ENCODE results near the gene PEAK1.

Gene PEAK1

DNA sequence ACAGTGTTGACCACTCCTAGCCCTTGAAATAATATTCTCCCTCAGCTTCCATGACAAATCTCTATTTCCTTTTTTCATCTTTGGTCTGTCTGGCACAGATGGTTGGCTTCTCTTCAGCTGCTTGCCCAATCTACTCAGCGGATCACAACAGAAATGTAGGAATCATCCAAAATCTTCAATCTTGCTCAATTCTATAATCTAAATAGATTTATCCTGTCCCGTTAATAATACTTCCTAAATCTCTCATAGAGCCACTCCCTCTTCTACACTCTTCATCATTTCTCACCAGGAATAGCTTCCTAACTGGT lies 3.8 kb downstream of the PEAK1 start:
- no peak overlapping the region for H2AFZ ChIP-seq (ENCODE audit: low read length)
- H3K9me3 ChIP-seq (replicated peaks in 1 of 2; ENCODE audit: control insufficient read depth in 2 of 2, insufficient read depth in 1 of 2, low read depth in 1 of 2, low read length in 2 of 2): no peaks in the 10 kb centered on the region
- no peak overlapping the region for H4K8ac ChIP-seq (ENCODE audit: low read depth, low read length)
- 100% methylated on average over 1 of the region's 2 CpGs; no CpG with 5 or more reads in 1 of the 2 donors for WGBS, 2 donors (ENCODE audit: extremely low coverage in 2 of 2, insufficient read length in 2 of 2, insufficient replicate concordance in 1 of 2)
- H2BK15ac ChIP-seq (ENCODE audit: low read length): no peak overlapping the region
- no peak overlapping the region for H3K4ac ChIP-seq (ENCODE audit: low read length)
- H3K4me2 ChIP-seq (ENCODE audit: insufficient read depth, low read length, poor library complexity, severe bottlenecking): no peak overlapping the region
- no peak overlapping the region for H2BK12ac ChIP-seq (ENCODE audit: low read length)
- no peak overlapping the region for H3K9ac ChIP-seq (ENCODE audit: low read depth, low read length, poor library complexity)
- H3K27me3 ChIP-seq (ENCODE audit: control insufficient read depth in 3 of 3, insufficient read depth in 3 of 3, low read depth in 1 of 3, low read length in 3 of 3): no peaks in the 10 kb centered on the region
- peaks cover 0 to 8% of the 10 kb centered on the region in 2 donors for H3K4me1 ChIP-seq (ENCODE audit: control insufficient read depth in 2 of 2, insufficient read depth in 1 of 2, low read depth in 1 of 2, low read length in 2 of 2)
- no peaks in the 10 kb centered on the region for H3K36me3 ChIP-seq (replicated peaks in 1 of 2; ENCODE audit: control insufficient read depth in 2 of 2, insufficient read depth in 2 of 2, low read length in 2 of 2)
- no peak overlapping the region for H2AK5ac ChIP-seq (ENCODE audit: low read depth, low read length)
- no peak overlapping the region for H3K14ac ChIP-seq (ENCODE audit: low read length)
- H2BK120ac ChIP-seq (ENCODE audit: low read depth, low read length): no peak overlapping the region
- H2BK5ac ChIP-seq (ENCODE audit: low read length): no peak overlapping the region
- no peak overlapping the region for H3K23ac ChIP-seq (ENCODE audit: low read depth, low read length, poor library complexity)
- H4K91ac ChIP-seq (ENCODE audit: low read depth, low read length, poor library complexity): no peak overlapping the region
- no peak overlapping the region for H3K18ac ChIP-seq (ENCODE audit: low read length)
- no peak overlapping the region for H3K27ac ChIP-seq (replicated peaks; ENCODE audit: low read length)
- no peak overlapping the region for H3K4me3 ChIP-seq (ENCODE audit: low read length in 2 of 2)
- peaks cover 3% of the 10 kb centered on the region for H3K79me1 ChIP-seq (ENCODE audit: low read depth, low read length)
- DNase-seq (ENCODE audit: low spot score): no peak

DNA sequence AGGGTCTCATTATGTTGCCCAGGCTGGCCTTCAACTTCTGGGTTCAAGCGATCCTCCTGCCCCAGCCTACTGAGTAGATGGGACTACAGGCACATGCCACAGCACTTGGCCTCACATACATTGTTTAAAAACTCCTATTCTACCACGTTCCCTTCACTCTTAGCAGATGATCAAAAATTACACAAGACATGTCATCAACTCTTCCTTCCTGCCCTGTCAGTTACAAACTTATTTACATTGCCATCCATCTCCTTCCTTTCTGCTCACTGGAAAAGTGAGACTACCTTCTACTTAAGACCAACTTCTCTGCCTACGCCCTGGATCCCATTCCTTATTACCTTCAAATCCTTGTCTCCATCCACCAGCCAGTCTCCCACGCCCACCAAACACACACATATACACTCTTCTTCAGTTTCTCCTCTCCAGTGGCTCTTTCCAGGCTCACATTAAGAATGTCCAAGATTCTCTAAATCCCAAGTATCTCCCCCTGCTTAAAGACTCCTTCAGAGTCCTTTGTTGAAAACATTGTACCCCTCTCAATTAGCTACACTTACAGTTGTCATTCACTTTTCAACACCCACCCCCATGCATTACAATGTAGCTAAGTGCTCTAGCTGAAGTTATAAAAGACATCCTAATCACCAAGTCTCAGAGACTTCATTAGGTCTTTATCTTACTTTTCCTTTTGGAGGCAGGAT lies 4.3 kb downstream of the PEAK1 start:
- Histone ChIP-seq H3K36me3 (replicated peaks in 1 of 2; ENCODE audit: control insufficient read depth in 2 of 2, insufficient read depth in 2 of 2, low read length in 2 of 2) (no peaks in the 10 kb centered on the region), H3K9me3 (replicated peaks in 1 of 2; ENCODE audit: control insufficient read depth in 2 of 2, insufficient read depth in 1 of 2, low read depth in 1 of 2, low read length in 2 of 2) (no peaks in the 10 kb centered on the region), H3K9ac (ENCODE audit: low read depth, low read length, poor library complexity) (no peak overlapping the region), H4K91ac (ENCODE audit: low read depth, low read length, poor library complexity) (no peak overlapping the region), H2BK12ac (ENCODE audit: low read length) (no peak overlapping the region), H4K8ac (ENCODE audit: low read depth, low read length) (no peak overlapping the region), H2BK120ac (ENCODE audit: low read depth, low read length) (no peak overlapping the region), H3K18ac (ENCODE audit: low read length) (no peak overlapping the region), H2AK5ac (ENCODE audit: low read depth, low read length) (no peak overlapping the region), H3K4me1 (ENCODE audit: control insufficient read depth in 2 of 2, insufficient read depth in 1 of 2, low read depth in 1 of 2, low read length in 2 of 2) (peaks cover 0 to 8% of the 10 kb centered on the region in 2 donors), H3K4me2 (ENCODE audit: insufficient read depth, low read length, poor library complexity, severe bottlenecking) (no peak overlapping the region), H2AFZ (ENCODE audit: low read length) (no peak overlapping the region), H3K27ac (replicated peaks; ENCODE audit: low read length) (no peak overlapping the region), H3K27me3 (ENCODE audit: control insufficient read depth in 3 of 3, insufficient read depth in 3 of 3, low read depth in 1 of 3, low read length in 3 of 3) (no peaks in the 10 kb centered on the region), H3K4ac (ENCODE audit: low read length) (no peak overlapping the region), H3K23ac (ENCODE audit: low read depth, low read length, poor library complexity) (no peak overlapping the region), H2BK15ac (ENCODE audit: low read length) (no peak overlapping the region), H3K14ac (ENCODE audit: low read length) (no peak overlapping the region), H2BK5ac (ENCODE audit: low read length) (no peak overlapping the region), H3K79me1 (ENCODE audit: low read depth, low read length) (peaks cover 3% of the 10 kb centered on the region), H3K4me3 (ENCODE audit: low read length in 2 of 2) (no peak overlapping the region)
- no peak for DNase-seq (ENCODE audit: low spot score)
- no CpG with 5 or more reads among the region's 4 CpGs for WGBS, 2 donors (ENCODE audit: extremely low coverage in 2 of 2, insufficient read length in 2 of 2, insufficient replicate concordance in 1 of 2)

DNA sequence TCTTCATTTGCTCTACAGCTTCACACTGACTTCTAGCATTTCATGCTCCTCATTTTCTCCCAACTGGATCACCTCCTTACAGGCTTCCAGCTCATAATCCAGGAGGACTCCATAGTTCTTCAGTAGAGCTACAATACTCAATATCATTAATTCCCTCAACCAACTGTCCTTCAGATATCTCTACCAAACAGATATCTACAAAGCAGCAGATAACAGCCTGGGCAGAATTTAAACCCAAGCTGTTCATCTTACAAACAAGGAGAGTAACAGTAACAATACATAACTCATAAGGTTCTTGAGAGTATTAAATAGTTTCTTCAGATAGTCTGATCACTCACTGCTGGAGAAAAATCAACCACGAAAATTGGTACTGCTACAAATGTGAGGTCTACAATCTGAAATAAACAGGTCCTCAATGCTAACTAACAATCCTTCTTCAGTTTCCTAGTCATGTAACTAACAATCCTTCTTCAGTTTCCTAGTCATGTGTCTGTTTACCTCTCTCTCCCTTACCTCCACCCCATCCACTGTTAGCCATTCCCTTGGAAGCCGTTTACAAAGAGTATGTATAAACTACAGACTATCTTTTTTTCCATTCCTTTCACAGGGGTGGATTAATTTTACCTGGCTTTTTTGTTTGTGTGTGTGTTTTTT lies 5.0 kb downstream of the PEAK1 start:
- Histone ChIP-seq H3K79me1 (ENCODE audit: low read depth, low read length) (peaks cover 3% of the 10 kb centered on the region), H3K27ac (replicated peaks; ENCODE audit: low read length) (no peak overlapping the region), H3K14ac (ENCODE audit: low read length) (no peak overlapping the region), H3K36me3 (replicated peaks in 1 of 2; ENCODE audit: control insufficient read depth in 2 of 2, insufficient read depth in 2 of 2, low read length in 2 of 2) (no peaks in the 10 kb centered on the region), H3K23ac (ENCODE audit: low read depth, low read length, poor library complexity) (no peak overlapping the region), H2AFZ (ENCODE audit: low read length) (no peak overlapping the region), H3K4me3 (ENCODE audit: low read length in 2 of 2) (no peak overlapping the region), H3K4me1 (ENCODE audit: control insufficient read depth in 2 of 2, insufficient read depth in 1 of 2, low read depth in 1 of 2, low read length in 2 of 2) (peaks cover 0 to 8% of the 10 kb centered on the region in 2 donors), H2BK12ac (ENCODE audit: low read length) (no peak overlapping the region), H2BK120ac (ENCODE audit: low read depth, low read length) (no peak overlapping the region), H2BK5ac (ENCODE audit: low read length) (no peak overlapping the region), H3K9ac (ENCODE audit: low read depth, low read length, poor library complexity) (no peak overlapping the region), H2BK15ac (ENCODE audit: low read length) (no peak overlapping the region), H3K4me2 (ENCODE audit: insufficient read depth, low read length, poor library complexity, severe bottlenecking) (no peak overlapping the region), H3K18ac (ENCODE audit: low read length) (no peak overlapping the region), H3K9me3 (replicated peaks in 1 of 2; ENCODE audit: control insufficient read depth in 2 of 2, insufficient read depth in 1 of 2, low read depth in 1 of 2, low read length in 2 of 2) (no peaks in the 10 kb centered on the region), H4K91ac (ENCODE audit: low read depth, low read length, poor library complexity) (no peak overlapping the region), H2AK5ac (ENCODE audit: low read depth, low read length) (no peak overlapping the region), H3K4ac (ENCODE audit: low read length) (no peak overlapping the region), H4K8ac (ENCODE audit: low read depth, low read length) (no peak overlapping the region), H3K27me3 (ENCODE audit: control insufficient read depth in 3 of 3, insufficient read depth in 3 of 3, low read depth in 1 of 3, low read length in 3 of 3) (no peaks in the 10 kb centered on the region)
- WGBS, 2 donors (ENCODE audit: extremely low coverage in 2 of 2, insufficient read length in 2 of 2, insufficient replicate concordance in 1 of 2): no CpG with 5 or more reads among the region's 2 CpGs
- no peak for DNase-seq (ENCODE audit: low spot score)

DNA sequence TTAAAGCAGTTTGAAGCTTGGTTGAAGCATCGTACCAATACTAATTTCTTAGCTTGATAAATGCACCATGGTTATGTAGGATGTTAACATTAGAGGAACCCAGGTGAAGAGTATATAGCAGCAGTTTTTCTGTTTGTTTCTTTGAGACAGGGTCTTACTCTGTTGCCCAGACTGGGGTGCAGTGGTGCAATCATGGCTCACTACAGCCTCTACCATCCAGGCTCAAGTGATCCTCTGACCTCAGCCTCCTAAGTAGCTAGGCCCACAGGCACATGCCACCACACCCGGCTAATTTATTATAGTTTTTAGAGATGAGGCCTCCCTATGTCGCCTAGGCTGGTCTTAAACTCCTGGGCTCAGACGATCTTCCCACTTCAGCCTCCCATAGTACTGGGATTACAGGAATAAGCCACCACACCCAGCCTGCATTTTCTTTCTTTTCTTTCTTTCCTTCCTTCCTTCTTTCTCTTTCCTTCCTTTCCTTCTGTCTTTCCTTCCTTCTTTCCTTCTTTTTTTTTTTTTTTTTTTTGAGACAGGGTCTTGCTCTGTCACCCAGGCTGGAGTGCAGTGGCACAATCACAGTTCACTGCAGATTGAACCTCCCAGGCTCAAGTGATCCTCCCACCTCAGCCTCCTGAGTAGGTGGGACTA lies 6.1 kb downstream of the PEAK1 start:
- Histone ChIP-seq H3K4me3 (ENCODE audit: low read length in 2 of 2) (no peak overlapping the region), H3K9me3 (replicated peaks in 1 of 2; ENCODE audit: control insufficient read depth in 2 of 2, insufficient read depth in 1 of 2, low read depth in 1 of 2, low read length in 2 of 2) (no peaks in the 10 kb centered on the region), H3K9ac (ENCODE audit: low read depth, low read length, poor library complexity) (no peak overlapping the region), H3K14ac (ENCODE audit: low read length) (no peak overlapping the region), H2BK5ac (ENCODE audit: low read length) (no peak overlapping the region), H3K27me3 (ENCODE audit: control insufficient read depth in 3 of 3, insufficient read depth in 3 of 3, low read depth in 1 of 3, low read length in 3 of 3) (no peaks in the 10 kb centered on the region), H2AFZ (ENCODE audit: low read length) (no peak overlapping the region), H3K79me1 (ENCODE audit: low read depth, low read length) (peaks cover 2% of the 10 kb centered on the region), H3K36me3 (replicated peaks in 1 of 2; ENCODE audit: control insufficient read depth in 2 of 2, insufficient read depth in 2 of 2, low read length in 2 of 2) (no peaks in the 10 kb centered on the region), H3K4ac (ENCODE audit: low read length) (no peak overlapping the region), H2AK5ac (ENCODE audit: low read depth, low read length) (no peak overlapping the region), H3K27ac (replicated peaks; ENCODE audit: low read length) (no peak overlapping the region), H3K4me2 (ENCODE audit: insufficient read depth, low read length, poor library complexity, severe bottlenecking) (no peak overlapping the region), H2BK120ac (ENCODE audit: low read depth, low read length) (no peak overlapping the region), H4K8ac (ENCODE audit: low read depth, low read length) (no peak overlapping the region), H2BK12ac (ENCODE audit: low read length) (no peak overlapping the region), H3K18ac (ENCODE audit: low read length) (no peak overlapping the region), H2BK15ac (ENCODE audit: low read length) (no peak overlapping the region), H4K91ac (ENCODE audit: low read depth, low read length, poor library complexity) (no peak overlapping the region), H3K4me1 (ENCODE audit: control insufficient read depth in 2 of 2, insufficient read depth in 1 of 2, low read depth in 1 of 2, low read length in 2 of 2) (peaks cover 0 to 8% of the 10 kb centered on the region in 2 donors), H3K23ac (ENCODE audit: low read depth, low read length, poor library complexity) (no peak overlapping the region)
- WGBS, 2 donors (ENCODE audit: extremely low coverage in 2 of 2, insufficient read length in 2 of 2, insufficient replicate concordance in 1 of 2): no CpG with 5 or more reads among the region's 4 CpGs
- DNase-seq (ENCODE audit: low spot score): no peak
